Upper lobe of left lung (tissue), 6 donors: ENCODE data around the gene ELFN2. TPM values are rescaled to one million over a fixed set of nuclear protein-coding genes. Genes with fewer than 3 reads are reported as not detected.

Experiments used
- ATAC-seq, 2 donors: fragments of 200-7000 bp; cut with Tn5 transposase; one replicate each; pipeline ENCODE4 v1.9.1; 2022; ENCODE audit warnings: mild to moderate bottlenecking in 2 of 2, moderate library complexity in 2 of 2; ENCODE audit not compliant: low FRiP score in 2 of 2
- DNase-seq, 2 donors: peaks; one replicate each; pipeline ENCODE4 v3.0.0-alpha.2; 2019 to 2020
- H3K27ac ChIP-seq, 4 donors: fragments of 200-600 bp; sonication (generic); one replicate each; pipeline ENCODE4 v1.5.1; 2016 to 2019
- H3K27me3 ChIP-seq, 4 donors: fragments of 200-600 bp; sonication (generic); one replicate each; pipeline ENCODE4 v1.5.1; 2017 to 2019
- H3K36me3 ChIP-seq, 4 donors: fragments of 200-600 bp; sonication (generic); one replicate each; pipeline ENCODE4 v1.5.1; 2016 to 2019
- H3K4me1 ChIP-seq, 4 donors: fragments of 200-600 bp; sonication (generic); one replicate each; pipeline ENCODE4 v1.5.1; 2018 to 2019
- H3K4me3 ChIP-seq, 4 donors: fragments of 200-600 bp; sonication (generic); one replicate each; pipeline ENCODE4 v1.5.1; 2017 to 2019; ENCODE audit warnings: mild to moderate bottlenecking in 2 of 4, moderate library complexity in 1 of 4
- H3K9me3 ChIP-seq, 4 donors: fragments of 200-600 bp; sonication (generic); one replicate each; pipeline ENCODE4 v1.5.1; 2018 to 2019
- CTCF ChIP-seq, 6 experiments: fragments of 450-650 bp in 4 of 6; fragments of 200-600 bp in 2 of 6; sonication (generic) in 2 of 6; IDR thresholded peaks; one replicate each; pipeline ENCODE4 v1.5.1; 2016 to 2019; ENCODE audit warnings: antibody characterized with exemption in 6 of 6
- EP300 ChIP-seq, 4 donors: sonication (generic); formaldehyde crosslinking; IDR thresholded peaks; one replicate each; pipeline ENCODE4 v1.5.1; 2017; ENCODE audit warnings: antibody characterized with exemption in 4 of 4, control low read depth in 2 of 4
- POLR2A ChIP-seq, 4 donors: fragments of 450-650 bp; IDR thresholded peaks; one replicate each; pipeline ENCODE4 v1.5.1; 2016 to 2017; ENCODE audit warnings: antibody characterized with exemption in 4 of 4, mild to moderate bottlenecking in 2 of 4
- POLR2AphosphoS5 ChIP-seq, 2 donors: sonication (generic); formaldehyde crosslinking; IDR thresholded peaks; one replicate each; pipeline ENCODE4 v1.5.1; 2017; ENCODE audit warnings: antibody characterized with exemption in 2 of 2
- WGBS, 2 donors: methylation state at CpG; one replicate each; pipeline ENCODE4 v1.1.5; 2017 to 2018; 5-methylcytosine and 5-hydroxymethylcytosine counted together
- total RNA-seq, 6 donors: library from RNA; depleted of rRNA in 4 of 6; stranded (reverse); fragments of >200 nt in 4 of 6; gene quantifications; one replicate each; pipeline versions ENCODE4 v1.1.0 to v1.2.1, GENCODE V29; 2016 to 2021
- donor health status: DM: no; HTN: no; CAD: no; lungs with moderate emphysema.
- donor health status: DM: no; HTN: yes; CAD: no; lungs with severe emphysema.

The ELFN2 gene
- total RNA-seq, 6 donors from 2014 or later, result 0.37 to 9.1 (median 4.5) TPM

GRCh38 chr22:37376643-37377042 is 50.6 kb downstream of the ELFN2 start:
- no peak for ATAC-seq

GRCh38 chr22:37375801-37376200 is 51.5 kb downstream of the ELFN2 start:
- no peak overlapping the region for H3K4me3 ChIP-seq
- no peaks in the 10 kb centered on the region for H3K9me3 ChIP-seq
- no peak overlapping the region for H3K27ac ChIP-seq
- 34 to 39% methylated on average over 4 to 8 of the region's 8 CpGs for WGBS, 2 donors
- no peak for ATAC-seq
- no peaks in the 10 kb centered on the region for H3K36me3 ChIP-seq
- TF ChIP-seq EP300 (IDR thresholded peaks at IDR 0.05), result no peak
- TF ChIP-seq POLR2A (IDR thresholded peaks at IDR 0.05), result no peak
- TF ChIP-seq CTCF (IDR thresholded peaks at IDR 0.05), result no peak
- TF ChIP-seq POLR2AphosphoS5 (IDR thresholded peaks at IDR 0.05), result no peak
- H3K4me1 ChIP-seq, result peaks cover 0 to 3% (median 0%) of the 10 kb centered on the region in 4 donors
- no peak for DNase-seq
- no peaks in the 10 kb centered on the region for H3K27me3 ChIP-seq

More at GRCh38 chr22:37376643-37377042, 50.6 kb downstream of the ELFN2 start:
- WGBS, 2 donors, result 70 to 74% methylated on average over 2 to 3 of the region's 3 CpGs
- Histone ChIP-seq H3K27ac (no peak overlapping the region), H3K4me1 (no peaks in the 10 kb centered on the region), H3K36me3 (no peaks in the 10 kb centered on the region), H3K27me3 (no peaks in the 10 kb centered on the region), H3K9me3 (no peaks in the 10 kb centered on the region), H3K4me3 (no peak overlapping the region)
- DNase-seq, result no peak
- no peak for TF ChIP-seq EP300 (IDR thresholded peaks at IDR 0.05)
- no peak for TF ChIP-seq POLR2A (IDR thresholded peaks at IDR 0.05)
- TF ChIP-seq CTCF (IDR thresholded peaks at IDR 0.05), result no peak

GRCh38 chr22:37374571-37374970 is 52.7 kb downstream of the ELFN2 start:
- no peak overlapping the region for H3K27ac ChIP-seq
- DNase-seq (no peak), ATAC-seq (no peak)
- peaks cover 0 to 13% (median 5%) of the 10 kb centered on the region in 4 donors for H3K4me1 ChIP-seq
- 89 to 93% methylated on average over 35 of the region's 35 CpGs for WGBS, 2 donors
- H3K4me3 ChIP-seq, result no peak overlapping the region
- TF ChIP-seq CTCF (IDR thresholded peaks at IDR 0.05) (no peak), EP300 (IDR thresholded peaks at IDR 0.05) (no peak), POLR2A (IDR thresholded peaks at IDR 0.05) (no peak), POLR2AphosphoS5 (IDR thresholded peaks at IDR 0.05) (no peak)
- no peaks in the 10 kb centered on the region for H3K36me3 ChIP-seq
- H3K27me3 ChIP-seq, result no peaks in the 10 kb centered on the region
- H3K9me3 ChIP-seq, result no peaks in the 10 kb centered on the region

- no peak for ATAC-seq
- WGBS, 2 donors, result 95% methylated on average over 29 of the region's 33 CpGs; no CpG with 5 or more reads in 1 of the 2 donors
- TF ChIP-seq EP300 (IDR thresholded peaks at IDR 0.05) (no peak), POLR2A (IDR thresholded peaks at IDR 0.05) (no peak), POLR2AphosphoS5 (IDR thresholded peaks at IDR 0.05) (no peak), CTCF (IDR thresholded peaks at IDR 0.05) (no peak)
These were observed 53.8 kb downstream of the ELFN2 start for GRCh38 chr22:37373451-37373850.

GRCh38 chr22:37371911-37372310 is 55.4 kb downstream of the ELFN2 start:
- H3K4me1 ChIP-seq, result peaks cover 0 to 13% (median 5%) of the 10 kb centered on the region in 4 donors
- TF ChIP-seq CTCF (IDR thresholded peaks at IDR 0.05) (no peak), EP300 (IDR thresholded peaks at IDR 0.05) (no peak), POLR2AphosphoS5 (IDR thresholded peaks at IDR 0.05) (no peak), POLR2A (IDR thresholded peaks at IDR 0.05) (no peak)
- no peak overlapping the region for H3K27ac ChIP-seq
- ATAC-seq (no peak), DNase-seq (no peak)
- WGBS, 2 donors, result 73 to 83% methylated on average over 16 to 18 of the region's 18 CpGs
- no peaks in the 10 kb centered on the region for H3K9me3 ChIP-seq
- H3K27me3 ChIP-seq, result no peaks in the 10 kb centered on the region
- no peak overlapping the region for H3K4me3 ChIP-seq
- no peaks in the 10 kb centered on the region for H3K36me3 ChIP-seq

More at GRCh38 chr22:37373451-37373850, 53.8 kb downstream of the ELFN2 start:
- no peak overlapping the region for H3K27ac ChIP-seq
- H3K4me1 ChIP-seq, result peaks cover 0 to 13% (median 5%) of the 10 kb centered on the region in 4 donors
- H3K27me3 ChIP-seq, result no peaks in the 10 kb centered on the region
- H3K4me3 ChIP-seq, result no peak overlapping the region
- no peak for DNase-seq
- no peaks in the 10 kb centered on the region for H3K9me3 ChIP-seq
- H3K36me3 ChIP-seq, result no peaks in the 10 kb centered on the region
